Measurements from ENCODE around the gene CARS2.

GRCh38 chr13:110737555-110737954 is 31.6 kb upstream of the CARS2 start:
- TF ChIP-seq SP1 (IDR thresholded peaks at IDR 0.05; ENCODE audit: low read depth, low read length) (no peak), TCF12 (IDR thresholded peaks at IDR 0.05; ENCODE audit: low read depth, low read length) (no peak), POLR2A (IDR thresholded peaks at IDR 0.05; ENCODE audit: control extremely low read depth in 1 of 2, low read depth in 2 of 2, low read length in 2 of 2) (no peak), RAD21 (IDR thresholded peaks at IDR 0.05 in 1 of 2, conservative IDR thresholded peaks at IDR 0.05 in 1 of 2; ENCODE audit: low read depth in 2 of 2, low read length in 2 of 2) (no peak)

All from H1 (cell line).